Left colon (tissue), 2 donors: Measurements from ENCODE around the gene FGFBP1. TPM values are rescaled to one million over a fixed set of nuclear protein-coding genes. Genes with fewer than 3 reads are reported as not detected.
"Not testable (repeated sequence)": the region's sequence is repeated elsewhere in the genome, so short reads cannot be mapped to it uniquely, and the experiment has no call there.

Source experiments
- ATAC-seq: fragments of 200-7000 bp; cut with Tn5 transposase; one replicate; pipeline ENCODE4 v1.9.1; 2020; ENCODE audit warnings: mild to moderate bottlenecking, moderate library complexity
- DNase-seq, 2 donors: peaks; one replicate each; pipeline ENCODE4 v3.0.0-alpha.2; 2020
- intact Hi-C, 2 donors: fragments of 100-400 bp; cut with DNase I in 1 of 2; cut with micrococcal nuclease in 1 of 2; formaldehyde crosslinking; loops; one replicate each; pipeline versions ENCODE4 v1.11.2 to v1.14.0; 2022; cut with DNase I, micrococcal nuclease
- total RNA-seq, 2 donors: library from RNA; stranded (reverse); fragmentation: NEBNext Ultra II Directional; extraction: Animal tissue kit (Norgen Biotek cat#: 25700); gene quantifications; one replicate each; pipeline ENCODE4 v1.2.1, GENCODE V29; 2021
- donor health status: DM: no; HTN: no; CAD: no.
- donor health status: DM: yes; HTN: yes; CAD: no.

Gene FGFBP1
- total RNA-seq, 2 donors from 2014 or later = 39.8 to 82.8 TPM

GRCh38 chr4:15918484-15919129 is 19.9 kb downstream of the FGFBP1 start:
- ATAC-seq = peak; percentile 97
- intact Hi-C loops = no loop called here
- DNase-seq = peak; percentile 68 to 75

GRCh38 chr4:15917297-15917696 is 21.2 kb downstream of the FGFBP1 start:
- ATAC-seq (no peak), DNase-seq (no peak)
- intact Hi-C loops = no loop called here

- intact Hi-C loops, ATAC-seq, DNase-seq: not testable (repeated sequence)
Observed at GRCh38 chr4:15916358-15916757, 22.2 kb downstream of the FGFBP1 start.

- intact Hi-C loops = no loop called here
- DNase-seq = no peak
- ATAC-seq = no peak
Observed at GRCh38 chr4:15914736-15915135, 23.8 kb downstream of the FGFBP1 start.

GRCh38 chr4:15914291-15914690 is 24.2 kb downstream of the FGFBP1 start:
- intact Hi-C loops = no loop called here
- ATAC-seq = no peak
- DNase-seq = no peak

- no peak for DNase-seq
- ATAC-seq = peak; percentile 21
- intact Hi-C loops = no loop called here
Observed at GRCh38 chr4:15913631-15913970, 24.9 kb downstream of the FGFBP1 start.

GRCh38 chr4:15912961-15913630 is 25.4 kb downstream of the FGFBP1 start:
- intact Hi-C loops = no loop called here
- DNase-seq (no peak), ATAC-seq (no peak)

- ATAC-seq = no peak
- DNase-seq = no peak
- intact Hi-C loops = no loop called here
Observed at GRCh38 chr4:15912236-15912635, 26.3 kb downstream of the FGFBP1 start.

GRCh38 chr4:15910155-15910940 is 28.2 kb downstream of the FGFBP1 start:
- DNase-seq = no peak
- intact Hi-C loops = no loop called here

GRCh38 chr4:15907430-15907829 is 31.1 kb downstream of the FGFBP1 start:
- ATAC-seq = no peak
- intact Hi-C loops = no loop called here
- DNase-seq = no peak

More at GRCh38 chr4:15910155-15910940, 28.2 kb downstream of the FGFBP1 start:
- ATAC-seq = no peak

- ATAC-seq (peak; percentile 98), DNase-seq (peak; percentile 83 to 92)
- intact Hi-C loops = no loop called here
Observed at GRCh38 chr4:15906020-15906443, 32.5 kb downstream of the FGFBP1 start.

- DNase-seq = no peak
- intact Hi-C loops = no loop called here
- no peak for ATAC-seq
Observed at GRCh38 chr4:15902746-15903145, 35.8 kb downstream of the FGFBP1 start.

- ATAC-seq = no peak
- no peak for DNase-seq
- intact Hi-C loops = no loop called here
Observed at GRCh38 chr4:15901998-15902397, 36.5 kb downstream of the FGFBP1 start.

GRCh38 chr4:15901007-15901406 is 37.5 kb downstream of the FGFBP1 start:
- ATAC-seq = no peak
- no peak for DNase-seq
- intact Hi-C loops = no loop called here

GRCh38 chr4:15899511-15899910 is 39.0 kb downstream of the FGFBP1 start:
- intact Hi-C loops = no loop called here
- ATAC-seq (no peak), DNase-seq (no peak)

GRCh38 chr4:15898902-15899301 is 39.6 kb downstream of the FGFBP1 start:
- ATAC-seq (no peak), DNase-seq (no peak)
- intact Hi-C loops = no loop called here

GRCh38 chr4:15897577-15897976 is 41.0 kb downstream of the FGFBP1 start:
- intact Hi-C loops = no loop called here
- ATAC-seq = no peak
- DNase-seq = no peak

GRCh38 chr4:15894921-15895916 is 43.3 kb downstream of the FGFBP1 start:
- DNase-seq = no peak
- intact Hi-C loops = no loop called here
- ATAC-seq = no peak

GRCh38 chr4:15894393-15894792 is 44.1 kb downstream of the FGFBP1 start:
- intact Hi-C loops = no loop called here

More at GRCh38 chr4:15894393-15894792, 44.1 kb downstream of the FGFBP1 start:
- DNase-seq = no peak
- no peak for ATAC-seq
